Raji (cell line): Measurements from ENCODE around the gene PLTP.

Experiments
- POLR2A ChIP-seq: IDR thresholded peaks from 2 replicates; pipeline ENCODE4 v1.6.1; 2011; ENCODE audit warnings: low read depth, low read length, control low read depth; ENCODE audit not compliant: insufficient read depth

Gene PLTP

GRCh38 chr20:45934046-45934585 is 22.2 kb upstream of the PLTP start:
- TF ChIP-seq POLR2A = no peak

DNA sequence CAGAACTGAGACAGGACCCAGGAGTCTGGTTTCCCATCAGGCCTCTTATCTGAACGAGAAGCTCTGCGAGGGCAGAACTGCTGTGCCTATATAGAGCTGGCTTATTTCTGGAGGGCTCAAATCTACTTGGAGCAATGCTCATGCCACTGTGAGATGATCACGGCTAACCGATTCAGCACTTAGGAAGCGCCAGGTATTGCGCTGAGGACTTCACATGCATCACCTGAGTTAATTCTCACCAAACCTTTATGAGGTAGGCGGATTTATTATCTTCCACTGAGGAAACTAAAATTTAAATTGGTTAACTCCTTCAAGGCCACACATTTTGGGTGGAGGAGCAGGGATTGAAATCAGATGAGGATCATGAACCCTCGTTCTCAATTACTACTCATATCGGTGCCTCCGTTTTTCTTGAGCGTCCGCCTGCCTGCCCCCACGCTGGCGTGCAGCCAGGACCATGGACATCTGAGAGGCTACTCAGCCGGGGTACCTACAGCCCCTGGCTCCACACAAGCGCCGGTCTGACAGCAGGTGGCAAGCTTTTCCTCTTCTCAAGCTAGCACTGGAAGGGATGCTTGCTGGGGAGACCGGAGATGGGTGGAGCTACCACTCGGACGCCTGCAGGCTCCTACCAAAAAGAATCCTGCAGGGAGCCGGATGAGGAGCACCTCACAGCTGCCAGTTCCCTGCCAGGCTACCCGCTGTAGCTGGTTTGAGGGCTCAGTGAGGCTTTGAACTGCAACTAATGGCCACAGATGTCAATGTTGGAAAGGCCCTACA is 21.5 kb upstream of the PLTP start:
- TF ChIP-seq POLR2A = no peak

GRCh38 chr20:45927071-45927878 is 15.3 kb upstream of the PLTP start:
- TF ChIP-seq POLR2A = peak; percentile 22; the same call in 1 of the 2 replicates

DNA sequence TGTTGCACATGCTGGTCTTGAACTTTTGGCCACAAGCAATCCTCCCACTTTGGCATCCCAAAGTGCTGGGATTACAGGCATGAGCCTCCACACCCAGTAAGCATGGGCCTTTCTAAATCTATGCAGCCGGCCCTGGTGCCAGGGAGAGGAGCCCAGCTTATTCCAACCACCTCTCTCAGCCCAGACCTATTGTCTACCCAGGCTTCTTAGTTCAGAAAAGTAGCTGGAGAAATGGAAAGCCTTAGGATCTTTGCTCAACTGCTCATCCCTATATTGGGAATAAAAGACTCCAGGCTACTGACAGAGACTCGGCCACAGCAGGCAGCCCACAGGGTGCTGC is 14.7 kb upstream of the PLTP start:
- no peak for TF ChIP-seq POLR2A

- TF ChIP-seq POLR2A = no peak
Measured at GRCh38 chr20:45925821-45926506, 14.0 kb upstream of the PLTP start.

GRCh38 chr20:45924391-45925261 is 12.7 kb upstream of the PLTP start:
- TF ChIP-seq POLR2A = no peak

DNA sequence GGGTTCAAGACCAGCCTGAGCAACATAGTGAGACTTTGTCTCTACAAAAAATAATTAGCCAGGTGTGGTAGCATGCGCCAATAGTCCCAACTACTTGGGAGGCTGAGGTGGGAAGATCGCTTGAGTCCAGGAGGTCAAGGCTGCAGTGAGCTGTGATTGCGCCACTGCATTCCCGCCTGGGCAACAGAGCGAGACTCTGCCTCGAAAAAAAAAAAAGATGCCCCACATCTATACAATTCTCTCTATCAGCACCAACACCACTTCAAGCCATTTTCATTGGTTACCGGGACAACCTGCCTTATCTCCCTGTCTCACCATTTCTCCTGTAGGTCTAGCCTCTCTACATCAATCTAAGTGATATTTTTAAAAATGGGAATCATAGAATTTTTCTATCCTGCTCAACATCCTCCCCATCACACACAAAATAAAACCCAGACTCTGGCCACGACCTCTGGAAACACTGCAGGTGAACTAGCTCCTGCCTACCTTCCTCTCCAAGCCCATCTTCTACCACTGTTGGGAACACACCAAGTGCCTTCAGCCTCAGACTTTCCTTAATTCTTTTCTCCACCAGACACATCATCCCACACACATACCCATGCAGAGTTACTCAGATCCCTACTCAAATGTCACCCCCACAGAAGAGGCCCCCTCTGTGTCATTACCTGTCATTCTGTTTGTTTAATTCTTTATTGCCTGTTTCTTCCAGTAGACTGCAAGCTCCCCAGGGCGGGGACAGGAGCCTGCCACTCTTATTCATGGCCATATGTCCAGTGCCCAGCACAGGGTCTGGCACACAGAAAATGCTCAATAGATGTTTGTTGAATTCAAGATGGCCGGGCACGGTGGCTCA is 9.6 kb upstream of the PLTP start:
- no peak for TF ChIP-seq POLR2A

GRCh38 chr20:45920462-45921336 is 8.7 kb upstream of the PLTP start:
- no peak for TF ChIP-seq POLR2A

DNA sequence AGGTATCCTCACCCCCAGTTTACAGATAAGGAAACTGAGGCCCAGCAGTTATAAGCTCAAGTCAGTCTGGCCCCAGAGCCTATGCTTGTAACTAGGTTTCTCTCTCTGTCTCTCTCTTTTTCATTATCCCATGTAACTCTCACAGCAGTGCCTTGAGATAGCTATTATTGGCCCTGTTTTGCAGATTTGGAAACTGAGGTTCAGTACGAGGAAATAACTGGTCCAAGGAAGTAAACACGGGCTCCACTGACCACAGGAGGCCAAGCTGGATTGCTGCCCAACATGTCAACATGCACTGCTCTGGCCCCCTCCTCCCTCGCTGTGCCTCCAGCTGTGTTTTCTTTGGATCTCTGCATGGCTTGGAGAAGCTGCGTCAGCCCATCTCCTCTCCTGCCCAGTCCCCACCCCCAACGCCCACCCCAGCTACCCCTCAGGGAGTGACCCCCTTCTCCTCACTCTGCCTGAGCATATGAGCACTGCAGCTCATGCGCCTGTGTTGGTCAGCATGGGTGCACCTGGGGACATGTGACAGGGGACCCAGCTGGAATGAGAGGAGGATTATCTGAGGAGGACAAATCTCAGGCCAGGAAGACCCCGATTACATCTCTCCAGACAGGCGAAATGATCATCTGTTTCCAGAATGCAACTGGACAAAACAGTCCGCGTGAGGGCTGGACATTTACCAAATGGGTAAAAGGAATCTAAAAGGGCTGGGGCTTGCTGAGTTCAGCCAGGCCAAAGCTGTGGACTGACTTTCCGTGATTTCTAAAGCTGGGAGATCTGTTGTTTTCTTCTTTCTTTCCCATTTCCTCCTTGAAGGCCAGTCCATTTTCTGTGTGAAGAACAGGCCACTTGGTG is 7.8 kb upstream of the PLTP start:
- TF ChIP-seq POLR2A = no peak

DNA sequence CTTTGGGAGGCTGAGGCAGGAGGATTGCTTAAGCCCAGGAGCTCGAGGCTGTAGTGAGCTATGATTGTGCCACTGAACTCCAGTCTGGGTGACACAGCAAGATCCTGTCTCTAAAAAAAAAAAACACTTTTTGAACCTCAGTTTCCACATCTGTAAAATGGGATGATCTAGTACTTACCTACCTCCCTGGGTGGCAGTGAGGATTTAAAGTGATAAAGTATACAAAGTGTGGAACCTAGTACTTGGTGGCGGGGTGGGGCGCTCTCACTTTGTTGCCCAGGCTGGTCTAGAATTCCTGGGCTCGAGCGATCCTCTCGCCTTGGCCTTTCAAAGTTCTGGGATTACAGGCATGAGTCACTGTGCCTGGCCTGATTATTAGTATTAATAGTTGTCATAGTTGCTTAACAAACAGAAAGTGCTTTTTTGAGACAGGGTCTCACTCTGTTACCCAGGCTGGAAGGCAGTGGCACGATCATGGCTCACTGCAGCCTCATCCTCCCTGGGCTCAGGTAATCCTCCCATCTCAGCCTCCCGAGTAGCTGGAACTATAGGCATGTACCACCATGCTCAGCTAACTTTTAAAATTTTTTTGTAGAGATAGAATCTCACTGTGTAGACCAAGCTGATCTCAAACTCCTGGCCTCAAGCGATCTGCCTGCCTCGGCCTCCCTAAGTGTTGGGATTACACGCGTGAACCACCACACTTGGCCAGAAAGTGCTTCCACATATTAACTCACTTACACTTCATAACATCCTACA is 7.0 kb upstream of the PLTP start:
- TF ChIP-seq POLR2A = no peak

GRCh38 chr20:45918182-45918737 is 6.3 kb upstream of the PLTP start:
- TF ChIP-seq POLR2A = no peak
